Measurements from ENCODE around the gene NPAS3.
A peak's percentile ranks its signal among the peaks of the same experiment; 100 is the strongest.

NPAS3 gene

GRCh38 chr14:33848009-33848408, 909.3 kb downstream of the NPAS3 start:
- Histone ChIP-seq H4K20me1 (ENCODE audit: insufficient read depth, low read length, poor library complexity, severe bottlenecking) (no peaks in the 10 kb centered on the region), H2AFZ (ENCODE audit: low read length) (no peak overlapping the region), H3K36me3 (ENCODE audit: insufficient read depth, low read length) (no peaks in the 10 kb centered on the region), H3F3A (ENCODE audit: low read depth) (no peaks in the 10 kb centered on the region), H3K9me3 (ENCODE audit: insufficient read depth, low read depth, low read length) (no peaks in the 10 kb centered on the region), H3K4me3 (ENCODE audit: low read length, poor library complexity, severe bottlenecking) (no peak overlapping the region), H3K4me1 (ENCODE audit: insufficient read depth, low read length, poor library complexity, severe bottlenecking) (no peaks in the 10 kb centered on the region), H3K9me2 (replicated peaks; ENCODE audit: low read depth, low read length) (no peaks in the 10 kb centered on the region), H3K9ac (ENCODE audit: low read depth, low read length, poor library complexity, severe bottlenecking) (no peak overlapping the region), H3K79me2 (ENCODE audit: insufficient read depth, low read length) (no peaks in the 10 kb centered on the region), H3K27me3 (ENCODE audit: insufficient read depth, low read length, poor library complexity, severe bottlenecking) (no peaks in the 10 kb centered on the region), H3K4me2 (ENCODE audit: low read depth, low read length, poor library complexity, severe bottlenecking) (no peak overlapping the region)
- TF ChIP-seq CTCF (conservative IDR thresholded peaks at IDR 0.05; ENCODE audit: low read length), result no peak
- no peak for TF ChIP-seq EZH2phosphoT487 (IDR thresholded peaks at IDR 0.05; ENCODE audit: borderline replicate concordance)

GRCh38 chr14:33848706-33849454, 910.2 kb downstream of the NPAS3 start:
- Histone ChIP-seq H3K4me2 (ENCODE audit: low read depth, low read length, poor library complexity, severe bottlenecking) (no peak overlapping the region), H3K27me3 (ENCODE audit: insufficient read depth, low read length, poor library complexity, severe bottlenecking) (no peaks in the 10 kb centered on the region), H3K4me1 (ENCODE audit: insufficient read depth, low read length, poor library complexity, severe bottlenecking) (no peaks in the 10 kb centered on the region), H3K9me3 (ENCODE audit: insufficient read depth, low read depth, low read length) (no peaks in the 10 kb centered on the region), H3K9me2 (replicated peaks; ENCODE audit: low read depth, low read length) (no peaks in the 10 kb centered on the region), H4K20me1 (ENCODE audit: insufficient read depth, low read length, poor library complexity, severe bottlenecking) (no peaks in the 10 kb centered on the region), H3K9ac (ENCODE audit: low read depth, low read length, poor library complexity, severe bottlenecking) (no peak overlapping the region), H3K36me3 (ENCODE audit: insufficient read depth, low read length) (no peaks in the 10 kb centered on the region), H3K79me2 (ENCODE audit: insufficient read depth, low read length) (no peaks in the 10 kb centered on the region), H3F3A (ENCODE audit: low read depth) (no peaks in the 10 kb centered on the region), H2AFZ (ENCODE audit: low read length) (no peak overlapping the region), H3K4me3 (ENCODE audit: low read length, poor library complexity, severe bottlenecking) (no peak overlapping the region)
- TF ChIP-seq EZH2phosphoT487 (IDR thresholded peaks at IDR 0.05; ENCODE audit: borderline replicate concordance) (no peak), CTCF (conservative IDR thresholded peaks at IDR 0.05; ENCODE audit: low read length) (peak; percentile 63)

- no peak overlapping the region for H2AFZ ChIP-seq (ENCODE audit: low read length)
- no peaks in the 10 kb centered on the region for H3K36me3 ChIP-seq (ENCODE audit: insufficient read depth, low read length)
- H4K20me1 ChIP-seq (ENCODE audit: insufficient read depth, low read length, poor library complexity, severe bottlenecking), result no peaks in the 10 kb centered on the region
- no peak overlapping the region for H3K4me2 ChIP-seq (ENCODE audit: low read depth, low read length, poor library complexity, severe bottlenecking)
- no peak overlapping the region for H3K4me3 ChIP-seq (ENCODE audit: low read length, poor library complexity, severe bottlenecking)
- no peaks in the 10 kb centered on the region for H3F3A ChIP-seq (ENCODE audit: low read depth)
- H3K9me2 ChIP-seq (replicated peaks; ENCODE audit: low read depth, low read length), result no peaks in the 10 kb centered on the region
- H3K79me2 ChIP-seq (ENCODE audit: insufficient read depth, low read length), result no peaks in the 10 kb centered on the region
- TF ChIP-seq CTCF (conservative IDR thresholded peaks at IDR 0.05; ENCODE audit: low read length) (no peak), EZH2phosphoT487 (IDR thresholded peaks at IDR 0.05; ENCODE audit: borderline replicate concordance) (no peak)
- no peaks in the 10 kb centered on the region for H3K4me1 ChIP-seq (ENCODE audit: insufficient read depth, low read length, poor library complexity, severe bottlenecking)
- H3K27me3 ChIP-seq (ENCODE audit: insufficient read depth, low read length, poor library complexity, severe bottlenecking), result no peaks in the 10 kb centered on the region
- H3K9me3 ChIP-seq (ENCODE audit: insufficient read depth, low read depth, low read length), result no peaks in the 10 kb centered on the region
- no peak overlapping the region for H3K9ac ChIP-seq (ENCODE audit: low read depth, low read length, poor library complexity, severe bottlenecking)
These were observed 910.7 kb downstream of the NPAS3 start for GRCh38 chr14:33849455-33849801.

Measured in Loucy (cell line).